CD14-positive monocyte (primary cell): ENCODE measurements around the gene ABTB1. TPM values are rescaled to one million over a fixed set of nuclear protein-coding genes. Genes with fewer than 3 reads are reported as not detected.

Experiments used
- DNase-seq, 3 donors: peaks; one replicate each; pipeline ENCODE4 v3.0.0-alpha.2; 2011 to 2022
- H2AFZ ChIP-seq: 2 replicates; pipeline ENCODE4 v1.6.0; 2012; ENCODE audit warnings: mild to moderate bottlenecking, low read depth, low read length, inconsistent platforms; ENCODE audit not compliant: insufficient read depth, poor library complexity, severe bottlenecking
- H3K27ac ChIP-seq, 2 donors: 1 replicate in 1 of 2; 2 replicates in 1 of 2; pipeline ENCODE4 v1.5.1; 2012 to 2013; ENCODE audit warnings: low read length in 2 of 2, control low read depth in 1 of 2, inconsistent platforms in 1 of 2, low read depth in 1 of 2, mild to moderate bottlenecking in 1 of 2
- H3K27me3 ChIP-seq, 2 donors: one replicate each; pipeline versions ENCODE4 v1.6.0 to v1.6.1; 2011 to 2013; ENCODE audit warnings: low read length in 2 of 2; ENCODE audit not compliant: control insufficient read depth in 2 of 2, insufficient read depth in 2 of 2
- H3K36me3 ChIP-seq, 2 donors: replicated peaks in 1 of 2; 1 replicate in 1 of 2; 2 replicates in 1 of 2; pipeline versions ENCODE4 v1.5.1 to v1.6.1; 2012 to 2013; ENCODE audit warnings: low read length in 2 of 2, control low read depth in 1 of 2, inconsistent platforms in 1 of 2, mild to moderate bottlenecking in 1 of 2; ENCODE audit not compliant: insufficient read depth in 2 of 2, control insufficient read depth in 1 of 2
- H3K4me1 ChIP-seq, 2 donors: 1 replicate in 1 of 2; 2 replicates in 1 of 2; pipeline versions ENCODE4 v1.5.1 to v1.6.1; 2012 to 2013; ENCODE audit warnings: low read length in 2 of 2, control low read depth in 1 of 2, inconsistent platforms in 1 of 2, mild to moderate bottlenecking in 1 of 2, moderate library complexity in 1 of 2; ENCODE audit not compliant: insufficient read depth in 2 of 2, control insufficient read depth in 1 of 2
- H3K4me2 ChIP-seq: replicated peaks from 2 replicates; pipeline ENCODE3; 2012; ENCODE audit warnings: low read length, moderate library complexity, mild to moderate bottlenecking; ENCODE audit not compliant: poor library complexity, severe bottlenecking; ENCODE audit errors: extremely low read depth
- H3K4me3 ChIP-seq, 3 experiments: fragments of 200-600 bp in 1 of 3; sonication (generic) in 1 of 3; replicated peaks in 1 of 3; 1 replicate in 2 of 3; 2 replicates in 1 of 3; pipeline ENCODE4 v1.5.1; 2011 to 2013; ENCODE audit warnings: low read length in 3 of 3, mild to moderate bottlenecking in 3 of 3, control low read depth in 2 of 3, low read depth in 2 of 3, inconsistent platforms in 1 of 3, moderate library complexity in 1 of 3
- H3K79me2 ChIP-seq: 2 replicates; pipeline ENCODE4 v1.6.0; 2012; ENCODE audit warnings: mild to moderate bottlenecking, control low read depth, inconsistent platforms, low read length, moderate library complexity; ENCODE audit not compliant: insufficient read depth
- H3K9ac ChIP-seq: 2 replicates; pipeline ENCODE4 v1.6.0; 2017; ENCODE audit warnings: low read length, mild to moderate bottlenecking; ENCODE audit not compliant: insufficient read depth, poor library complexity, severe bottlenecking
- H3K9me3 ChIP-seq, 2 donors: replicated peaks in 1 of 2; 1 replicate in 1 of 2; 2 replicates in 1 of 2; pipeline versions ENCODE4 v1.5.1 to v1.6.1; 2012 to 2013; ENCODE audit warnings: low read length in 2 of 2, control low read depth in 1 of 2; ENCODE audit not compliant: control insufficient read depth in 1 of 2, insufficient read depth in 1 of 2
- H4K20me1 ChIP-seq: 2 replicates; pipeline ENCODE4 v1.6.0; 2012; ENCODE audit warnings: mild to moderate bottlenecking, low read length, control low read depth, moderate library complexity; ENCODE audit not compliant: insufficient read depth
- H3K27ac Mint-ChIP-seq, 7 donors: one replicate each; pipeline ENCODE4 v1.8.0; 2020; ENCODE audit warnings: mild to moderate bottlenecking in 7 of 7, mixed read lengths in 7 of 7, moderate library complexity in 6 of 7, inconsistent platforms in 2 of 7
- H3K27me3 Mint-ChIP-seq, 3 donors: one replicate each; pipeline ENCODE4 v1.8.0; 2021 to 2022; ENCODE audit warnings: low read depth in 3 of 3, mild to moderate bottlenecking in 3 of 3, mixed read lengths in 3 of 3, moderate library complexity in 3 of 3, inconsistent platforms in 1 of 3
- H3K36me3 Mint-ChIP-seq, 2 donors: one replicate each; pipeline ENCODE4 v1.8.0; 2020; ENCODE audit warnings: mixed read lengths in 2 of 2, inconsistent platforms in 1 of 2, mild to moderate bottlenecking in 1 of 2
- H3K4me1 Mint-ChIP-seq: one replicate; pipeline ENCODE4 v1.8.0; 2020; ENCODE audit warnings: mild to moderate bottlenecking, mixed read lengths
- H3K4me3 Mint-ChIP-seq, 2 donors: one replicate each; pipeline ENCODE4 v1.8.0; 2020; ENCODE audit warnings: mild to moderate bottlenecking in 2 of 2, mixed read lengths in 2 of 2, moderate library complexity in 1 of 2
- H3K9me3 Mint-ChIP-seq, 7 donors: one replicate each; pipeline ENCODE4 v1.8.0; 2020 to 2022; ENCODE audit warnings: mixed read lengths in 7 of 7, mild to moderate bottlenecking in 6 of 7, moderate library complexity in 6 of 7, inconsistent platforms in 2 of 7
- CTCF ChIP-seq: fragments of 200-600 bp; IDR thresholded peaks from one replicate; pipeline ENCODE4 v1.8.0; 2022; ENCODE audit warnings: antibody characterized with exemption, mild to moderate bottlenecking
- WGBS: methylation state at CpG from one replicate; pipeline ENCODE4 v1.1.5; 2013; ENCODE audit warnings: missing lambda C conversion rate; ENCODE audit not compliant: insufficient coverage; 5-methylcytosine and 5-hydroxymethylcytosine counted together
- intact Hi-C, 2 donors: fragments of 100-400 bp; cut with micrococcal nuclease; formaldehyde crosslinking; loops; one replicate each; pipeline versions ENCODE4 v1.15.0 to v1.15.1; 2023
- polyA plus RNA-seq, 3 donors: library from polyadenylated mRNA; depleted of rRNA in 1 of 3; unstranded in 2 of 3; stranded (reverse) in 1 of 3; fragments of 300-500 nt in 2 of 3; fragments of >200 nt in 1 of 3; fragmentation: Illumina TruSeq in 2 of 3; gene quantifications; 1 replicate in 2 of 3; 2 replicates in 1 of 3; pipeline ENCODE4 v1.2.3, GENCODE V29; 2012 to 2021

The ABTB1 gene
- polyA plus RNA-seq, 3 donors, result 107 to 246 (median 118) TPM

GRCh38 chr3:127706312-127706711 lies 33.6 kb downstream of the ABTB1 start:
- Mint-ChIP-seq H3K4me3 (no peak overlapping the region), H3K4me1 (peaks cover 11% of the 10 kb centered on the region), H3K36me3 (peaks cover 0 to 2% of the 10 kb centered on the region in 2 donors), H3K27me3 (no peaks in the 10 kb centered on the region), H3K9me3 (peaks cover 0 to 3% (median 0%) of the 10 kb centered on the region in 7 donors), H3K27ac (no peak overlapping the region)
- Histone ChIP-seq H3K4me2 (no peak overlapping the region), H2AFZ (no peak overlapping the region), H3K4me1 (peaks cover 8 to 9% of the 10 kb centered on the region in 2 donors), H3K4me3 (no peak overlapping the region), H3K9ac (no peak overlapping the region), H3K27me3 (no peaks in the 10 kb centered on the region), H3K79me2 (no peaks in the 10 kb centered on the region), H3K9me3 (no peaks in the 10 kb centered on the region), H4K20me1 (no peaks in the 10 kb centered on the region), H3K27ac (no peak overlapping the region), H3K36me3 (no peaks in the 10 kb centered on the region)
- no peak for DNase-seq
- no peak for TF ChIP-seq CTCF
- WGBS, result 94% methylated on average over 3 of the region's 7 CpGs
- intact Hi-C loops, result no loop called here

GRCh38 chr3:127706785-127707351 lies 34.1 kb downstream of the ABTB1 start:
- Mint-ChIP-seq H3K27me3 (no peaks in the 10 kb centered on the region), H3K4me3 (no peak overlapping the region), H3K9me3 (peaks cover 0 to 3% (median 0%) of the 10 kb centered on the region in 7 donors), H3K36me3 (peaks cover 0 to 2% of the 10 kb centered on the region in 2 donors), H3K27ac (no peak overlapping the region), H3K4me1 (peaks cover 11% of the 10 kb centered on the region)
- H3K27me3 ChIP-seq, result no peaks in the 10 kb centered on the region
- no peak for DNase-seq
- no peak overlapping the region for H3K4me2 ChIP-seq
- no peaks in the 10 kb centered on the region for H3K9me3 ChIP-seq
- H3K9ac ChIP-seq, result no peak overlapping the region
- intact Hi-C loops, result no loop called here
- H3K27ac ChIP-seq, result no peak overlapping the region
- peaks cover 8 to 9% of the 10 kb centered on the region in 2 donors for H3K4me1 ChIP-seq
- no peak overlapping the region for H2AFZ ChIP-seq
- H3K36me3 ChIP-seq, result no peaks in the 10 kb centered on the region
- H4K20me1 ChIP-seq, result no peaks in the 10 kb centered on the region
- H3K79me2 ChIP-seq, result no peaks in the 10 kb centered on the region
- TF ChIP-seq CTCF, result no peak
- 95% methylated on average over 14 of the region's 16 CpGs for WGBS
- no peak overlapping the region for H3K4me3 ChIP-seq
